T-helper 17 cell (primary cell): ENCODE data around the gene KCNN4. TPM values are rescaled to one million over a fixed set of nuclear protein-coding genes. Genes with fewer than 3 reads are reported as not detected.
A peak's percentile ranks its signal among the peaks of the same experiment; 100 is the strongest.
"Not testable (repeated sequence)": the region's sequence is repeated elsewhere in the genome, so short reads cannot be mapped to it uniquely, and the experiment has no call there.

Experiments used
- ATAC-seq: fragments of 150-1000 bp; cut with Tn5 transposase; 2 replicates; pipeline ENCODE4 v1.10.0; 2021; ENCODE audit warnings: mild to moderate bottlenecking, moderate library complexity
- DNase-seq, 3 donors: peaks; one replicate each; pipeline versions ENCODE4 v3.0.0 to v3.0.0-alpha.2; 2020 to 2021
- H3K9me3 ChIP-seq: one replicate; pipeline ENCODE4 v1.7.0; 2013; ENCODE audit warnings: low read length, mild to moderate bottlenecking; ENCODE audit not compliant: control insufficient read depth, poor library complexity, severe bottlenecking
- H3K27ac Mint-ChIP-seq: one replicate; pipeline ENCODE4 v1.8.0; 2022; ENCODE audit warnings: mild to moderate bottlenecking, moderate library complexity, mixed read lengths
- H3K27me3 Mint-ChIP-seq: one replicate; pipeline ENCODE4 v1.8.0; 2022; ENCODE audit warnings: mixed read lengths
- H3K36me3 Mint-ChIP-seq: one replicate; pipeline ENCODE4 v1.8.0; 2022; ENCODE audit warnings: low read depth, mixed read lengths
- H3K4me1 Mint-ChIP-seq: one replicate; pipeline ENCODE4 v1.8.0; 2022; ENCODE audit warnings: mild to moderate bottlenecking, mixed read lengths
- H3K4me3 Mint-ChIP-seq: one replicate; pipeline ENCODE4 v1.8.0; 2022; ENCODE audit warnings: mild to moderate bottlenecking, moderate library complexity, mixed read lengths
- total RNA-seq, 4 donors: library from RNA in 2 of 4; stranded (reverse) in 2 of 4; gene quantifications; one replicate each; pipeline ENCODE4 v1.2.3 and lab custom pipeline; 2022 to 2026

The KCNN4 gene
- total RNA-seq (10 to 100 TPM; 46.4 to 63.1 TPM), total RNA-seq (lab: John Stamatoyannopoulos, UW) (54.1 to 87.8 reads per million in 2 donors)

DNA sequence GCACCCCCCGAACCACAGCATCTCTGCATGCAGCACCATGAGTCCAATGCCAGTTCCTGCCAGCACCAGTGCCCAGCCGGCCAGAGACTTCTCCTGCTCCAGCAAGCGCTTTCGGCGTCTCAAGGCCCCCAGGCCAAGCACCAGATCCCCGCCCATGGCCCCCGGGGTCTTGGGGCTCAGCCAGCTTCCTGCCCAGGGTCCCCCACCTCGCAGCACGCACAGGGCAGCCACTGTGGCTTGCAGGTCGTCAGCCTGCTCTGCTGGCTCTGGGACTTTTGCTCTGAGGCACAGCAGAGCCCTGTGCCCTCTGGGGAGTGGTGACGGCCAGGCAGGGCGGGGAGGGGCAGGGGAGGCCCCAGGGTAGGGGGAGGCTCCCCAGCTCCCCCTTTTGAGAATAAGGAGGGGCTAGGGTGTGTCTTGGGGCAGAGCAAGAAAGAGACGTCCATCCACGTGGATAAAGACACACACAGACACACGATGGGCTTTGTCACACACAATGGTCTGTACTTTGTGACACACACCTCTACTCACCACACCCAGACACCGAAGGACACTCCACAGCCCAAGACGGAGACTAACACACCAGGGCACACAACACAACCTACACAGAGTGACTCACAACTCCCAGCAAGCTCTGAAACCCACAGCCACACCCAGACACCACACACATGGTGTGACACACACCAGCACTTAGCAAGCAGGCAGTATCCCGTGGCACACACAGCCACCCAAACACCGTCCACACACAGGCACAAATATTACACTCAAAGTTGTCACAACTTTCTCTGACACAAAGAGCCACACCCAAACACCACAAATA, at the start of gene KCNN4:
Gene KCNN4, minus strand, starts transcription at position 268 of the 820 bp plus-strand sequence. Its CDS starts 112 bp downstream, at position 156.
- peak within 1 kb of the TSS; percentile 95 for H3K27ac Mint-ChIP-seq
- H3K27me3 Mint-ChIP-seq: no peaks in the 10 kb centered on the region
- peak; percentile 47 to 58 (median 54) for DNase-seq
- peaks cover 80% of the 10 kb centered on the region for H3K4me1 Mint-ChIP-seq
- peaks cover 3% of the 10 kb centered on the region for H3K36me3 Mint-ChIP-seq
- peak; percentile 74 for ATAC-seq
- no peaks in the 10 kb centered on the region for H3K9me3 ChIP-seq
- peak within 1 kb of the TSS; percentile 80 for H3K4me3 Mint-ChIP-seq

DNA sequence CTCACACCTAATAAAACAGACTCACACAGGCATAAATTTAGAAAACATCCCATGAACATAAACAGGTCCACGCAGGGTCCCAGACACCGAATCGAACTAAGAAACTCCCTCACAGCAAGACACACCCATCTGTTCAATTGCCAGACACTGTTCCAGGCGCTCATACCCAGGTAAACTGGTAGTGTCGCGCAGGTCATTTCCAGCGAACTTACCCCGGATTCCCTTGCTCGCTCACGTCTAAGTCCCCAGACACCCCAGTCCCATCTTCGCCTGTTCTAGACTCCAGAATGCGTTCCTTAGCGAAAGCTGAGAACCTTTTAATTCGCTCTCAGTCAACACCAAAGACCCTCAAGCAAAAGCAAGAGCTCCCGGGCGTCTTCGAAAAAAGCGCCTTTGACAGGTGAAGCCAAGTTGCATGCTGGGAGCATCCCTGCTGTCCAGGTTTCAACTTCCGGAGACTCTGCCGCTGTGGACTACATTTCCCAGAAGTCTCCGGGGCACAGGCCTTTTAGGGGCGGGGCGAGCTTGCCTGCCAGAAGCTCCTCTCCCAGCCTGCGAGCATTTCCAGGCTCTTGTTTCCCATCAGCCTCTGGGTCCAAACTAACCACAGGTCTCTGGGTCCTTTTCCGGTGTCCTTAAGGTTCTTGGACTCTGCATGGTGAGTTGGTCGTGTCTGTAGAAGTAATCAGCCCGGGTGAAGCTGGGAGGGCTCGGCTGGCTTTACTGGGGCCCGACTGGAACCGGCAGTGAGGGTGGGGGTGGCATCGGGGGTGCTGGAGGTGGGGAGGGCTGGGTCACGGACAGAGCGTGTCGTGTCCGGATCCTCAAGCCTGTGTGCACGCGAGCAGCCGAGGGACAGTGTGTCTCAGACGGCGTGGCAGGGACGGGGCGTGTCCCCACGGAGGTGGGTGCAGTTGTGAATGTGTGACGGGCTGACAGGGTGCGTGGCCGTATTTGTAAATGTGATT, 46.3 kb upstream of the KCNN4 start, which contains the start of gene ZNF283:
Gene ZNF283, plus strand, starts transcription at position 535 of the 968 bp plus-strand sequence. CDS start 6,184 bp downstream, outside the sequence.
- Mint-ChIP-seq H3K4me3 (peak within 1 kb of the TSS; percentile 92), H3K27me3 (no peaks in the 10 kb centered on the region), H3K27ac (peak within 1 kb of the TSS; percentile 72), H3K4me1 (peaks cover 10% of the 10 kb centered on the region), H3K36me3 (no peaks in the 10 kb centered on the region)
- H3K9me3 ChIP-seq: no peaks in the 10 kb centered on the region
- peak; percentile 99 for ATAC-seq
- peak; percentile 59 to 68 (median 67) for DNase-seq

DNA sequence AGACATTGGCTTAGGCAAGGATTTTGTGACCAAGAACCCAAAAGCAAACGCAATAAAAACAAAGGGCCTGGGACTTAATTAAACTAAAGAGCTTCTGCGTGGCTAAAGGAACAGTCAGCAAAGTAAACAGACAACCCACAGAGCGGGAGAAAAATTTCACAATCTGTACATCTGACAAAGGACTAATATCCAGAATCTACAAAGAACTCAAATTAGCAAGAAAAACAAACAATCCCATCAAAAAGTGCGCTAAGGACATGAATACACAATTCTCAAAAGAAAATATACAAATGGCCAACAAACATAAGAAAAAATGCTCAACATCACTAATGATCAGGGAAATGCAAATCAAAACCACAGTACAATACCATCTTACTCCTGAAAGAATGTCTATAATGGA, 43.8 kb upstream of the KCNN4 start:
- not testable (repeated sequence) for H3K4me3 Mint-ChIP-seq, H3K27me3 Mint-ChIP-seq, DNase-seq, H3K36me3 Mint-ChIP-seq, ATAC-seq, H3K9me3 ChIP-seq, H3K27ac Mint-ChIP-seq
- peaks cover 20% of the 10 kb centered on the region for H3K4me1 Mint-ChIP-seq

DNA sequence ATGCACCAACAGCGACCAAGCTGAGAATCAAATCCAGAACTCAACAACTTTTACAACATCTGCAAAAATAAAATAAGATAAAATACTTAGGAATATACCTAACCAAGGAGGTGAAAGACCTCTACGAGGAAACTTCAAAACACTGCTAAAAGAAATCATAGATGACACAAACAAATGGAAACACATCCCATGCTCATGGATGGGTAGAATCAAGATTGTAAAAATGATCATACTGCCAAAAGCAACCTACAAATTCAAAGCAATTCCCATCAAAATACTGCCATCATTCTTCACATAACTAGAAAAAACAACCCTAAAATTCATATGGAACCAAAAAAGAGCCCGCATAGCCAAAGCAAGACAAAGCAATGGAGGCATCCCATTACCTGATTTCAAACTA, 43.1 kb upstream of the KCNN4 start:
- peaks cover 20% of the 10 kb centered on the region for H3K4me1 Mint-ChIP-seq
- not testable (repeated sequence) for H3K9me3 ChIP-seq, DNase-seq, H3K27ac Mint-ChIP-seq, H3K27me3 Mint-ChIP-seq, H3K4me3 Mint-ChIP-seq, ATAC-seq, H3K36me3 Mint-ChIP-seq

GRCh38 chr19:43820884-43821215, 40.1 kb upstream of the KCNN4 start:
- H3K9me3 ChIP-seq: no peaks in the 10 kb centered on the region
- ATAC-seq (no peak), DNase-seq (no peak)
- H3K36me3 Mint-ChIP-seq: no peaks in the 10 kb centered on the region
- H3K27ac Mint-ChIP-seq: peak overlapping the region; percentile 86
- H3K4me3 Mint-ChIP-seq: peak overlapping the region; percentile 97
- H3K27me3 Mint-ChIP-seq: peaks cover 5% of the 10 kb centered on the region
- peaks cover 10% of the 10 kb centered on the region for H3K4me1 Mint-ChIP-seq

DNA sequence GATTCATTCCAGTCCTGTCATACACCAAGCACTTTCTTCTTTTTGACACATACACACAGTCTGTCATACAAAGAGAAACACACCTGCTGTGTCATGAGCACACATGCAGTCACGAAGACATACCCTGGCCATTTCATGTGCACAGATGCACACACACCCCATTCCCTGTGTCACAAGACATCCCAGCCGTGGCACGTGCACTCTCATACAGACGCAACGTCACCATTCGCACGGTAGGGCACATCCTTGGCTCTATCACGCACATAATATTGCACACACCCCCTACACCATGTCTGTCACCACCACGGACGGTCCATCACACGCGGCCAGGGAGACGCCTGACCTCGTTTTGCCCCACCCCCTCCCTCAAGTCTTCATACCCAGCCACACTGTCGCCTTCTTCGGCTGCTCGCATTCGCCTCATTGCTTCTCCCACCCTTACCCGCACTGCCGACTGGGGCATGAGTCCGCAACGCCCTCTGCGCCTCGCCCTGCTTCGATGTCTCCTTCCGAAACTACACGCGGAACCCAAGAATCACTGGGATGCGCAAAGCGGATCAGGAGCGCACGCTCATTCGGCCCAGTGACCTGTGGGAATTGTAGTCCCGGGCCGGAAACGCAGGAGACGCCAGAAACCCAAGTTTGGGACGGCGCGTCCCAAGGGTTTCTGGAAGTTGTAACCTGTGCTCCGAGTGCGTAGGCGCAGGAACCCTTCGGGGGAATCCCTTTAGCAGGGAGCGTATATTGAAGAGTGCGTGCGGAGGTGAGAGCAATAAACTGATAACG, 39.5 kb upstream of the KCNN4 start:
- peak overlapping the region; percentile 97 for H3K4me3 Mint-ChIP-seq
- H3K9me3 ChIP-seq: no peaks in the 10 kb centered on the region
- H3K27ac Mint-ChIP-seq: peak overlapping the region; percentile 86
- DNase-seq: no peak
- no peaks in the 10 kb centered on the region for H3K36me3 Mint-ChIP-seq
- H3K27me3 Mint-ChIP-seq: peaks cover 5% of the 10 kb centered on the region
- peak; percentile 66 for ATAC-seq
- H3K4me1 Mint-ChIP-seq: peaks cover 10% of the 10 kb centered on the region

DNA sequence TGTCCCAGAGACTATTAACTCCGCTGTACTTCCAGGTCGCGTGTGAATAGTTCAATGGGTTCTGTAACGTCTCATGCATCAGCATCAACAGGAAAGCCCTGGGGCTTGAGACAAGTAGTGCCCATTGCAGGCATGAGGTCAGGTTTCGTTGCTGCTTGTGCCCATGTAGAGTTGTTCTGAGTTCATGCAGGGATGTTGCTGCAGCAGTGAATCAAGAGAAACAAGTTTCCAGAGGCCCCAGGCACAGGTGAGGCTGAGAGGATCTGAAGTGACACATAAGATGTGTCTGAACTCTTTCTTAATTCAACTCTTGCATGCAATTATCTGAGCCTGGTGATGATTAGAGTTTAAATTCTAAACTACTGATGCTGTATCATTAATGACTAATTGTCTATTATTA, 37.7 kb upstream of the KCNN4 start:
- H3K27ac Mint-ChIP-seq: no peak overlapping the region
- peaks cover 10% of the 10 kb centered on the region for H3K4me1 Mint-ChIP-seq
- DNase-seq: no peak
- no peaks in the 10 kb centered on the region for H3K36me3 Mint-ChIP-seq
- peaks cover 5% of the 10 kb centered on the region for H3K27me3 Mint-ChIP-seq
- ATAC-seq: no peak
- no peak overlapping the region for H3K4me3 Mint-ChIP-seq
- no peaks in the 10 kb centered on the region for H3K9me3 ChIP-seq

DNA sequence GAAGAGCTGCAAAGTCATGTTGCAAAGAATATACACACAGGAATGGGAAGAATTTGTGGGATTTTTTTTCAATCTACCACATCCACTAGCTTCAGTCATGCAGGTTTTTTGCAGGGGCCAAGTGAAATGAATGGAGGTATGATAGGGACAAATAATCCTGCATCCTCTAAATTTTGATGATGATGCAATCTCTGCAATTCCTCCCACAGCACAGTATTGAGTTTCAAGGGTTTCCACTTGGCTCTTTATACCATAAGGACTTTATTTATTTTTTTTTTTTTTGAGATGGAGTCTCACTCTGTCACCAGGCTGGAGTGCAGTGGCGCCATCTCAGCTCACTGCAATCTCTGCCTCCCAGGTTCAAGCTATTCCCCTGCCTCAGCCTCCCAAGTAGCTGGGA, 36.7 kb upstream of the KCNN4 start:
- not testable (repeated sequence) for DNase-seq, H3K27me3 Mint-ChIP-seq

GRCh38 chr19:43814663-43815352, 34.0 kb upstream of the KCNN4 start:
- H3K4me1 Mint-ChIP-seq: peaks cover 20% of the 10 kb centered on the region
- no peaks in the 10 kb centered on the region for H3K9me3 ChIP-seq
- DNase-seq (no peak), ATAC-seq (no peak)
- H3K27ac Mint-ChIP-seq: peak overlapping the region; percentile 37
- H3K27me3 Mint-ChIP-seq: no peaks in the 10 kb centered on the region
- H3K4me3 Mint-ChIP-seq: no peak overlapping the region
- H3K36me3 Mint-ChIP-seq: no peaks in the 10 kb centered on the region

More for the DNA sequence above, 36.7 kb upstream of the KCNN4 start:
- H3K9me3 ChIP-seq, H3K4me3 Mint-ChIP-seq, H3K27ac Mint-ChIP-seq, ATAC-seq, H3K36me3 Mint-ChIP-seq: not testable (repeated sequence)
- peaks cover 14% of the 10 kb centered on the region for H3K4me1 Mint-ChIP-seq

- H3K36me3 Mint-ChIP-seq: no peaks in the 10 kb centered on the region
- no peak overlapping the region for H3K4me3 Mint-ChIP-seq
- no peak for DNase-seq
- H3K27ac Mint-ChIP-seq: peak overlapping the region; percentile 92
- H3K9me3 ChIP-seq: no peaks in the 10 kb centered on the region
- H3K4me1 Mint-ChIP-seq: peaks cover 20% of the 10 kb centered on the region
- ATAC-seq: peak; percentile 52
- H3K27me3 Mint-ChIP-seq: no peaks in the 10 kb centered on the region
Observed at GRCh38 chr19:43812688-43813087, 31.9 kb upstream of the KCNN4 start.

GRCh38 chr19:43812259-43812658, 31.5 kb upstream of the KCNN4 start:
- Mint-ChIP-seq H3K27me3 (peaks cover 3% of the 10 kb centered on the region), H3K27ac (peak overlapping the region; percentile 92), H3K4me1 (peaks cover 20% of the 10 kb centered on the region), H3K36me3 (no peaks in the 10 kb centered on the region), H3K4me3 (peak overlapping the region; percentile 19)
- no peaks in the 10 kb centered on the region for H3K9me3 ChIP-seq
- ATAC-seq (no peak), DNase-seq (no peak)

GRCh38 chr19:43811837-43812236, 31.1 kb upstream of the KCNN4 start:
- Mint-ChIP-seq H3K36me3 (no peaks in the 10 kb centered on the region), H3K27ac (peak overlapping the region; percentile 92), H3K4me3 (no peak overlapping the region), H3K27me3 (peaks cover 7% of the 10 kb centered on the region), H3K4me1 (peaks cover 20% of the 10 kb centered on the region)
- H3K9me3 ChIP-seq: no peaks in the 10 kb centered on the region
- no peak for ATAC-seq
- no peak for DNase-seq
